Kidney (tissue), 14 donors: ENCODE measurements around the gene PKD1L1. TPM values are rescaled to one million over a fixed set of nuclear protein-coding genes. Genes with fewer than 3 reads are reported as not detected.

Experiments
- DNase-seq, 5 donors: peaks; one replicate each; pipeline ENCODE4 v3.0.0-alpha.2; 2013 to 2020
- FAIRE-seq: peaks from 2 replicates; lab custom pipeline; 2012; peaks lifted over from hg19 to GRCh38; lab: Jason Lieb, UNC
- H3K27ac ChIP-seq, 2 donors: one replicate each; pipeline ENCODE4 v1.7.0; 2013; ENCODE audit warnings: low read depth in 2 of 2, low read length in 2 of 2, inconsistent platforms in 1 of 2
- H3K27me3 ChIP-seq: one replicate; pipeline ENCODE4 v1.7.1; 2013; ENCODE audit warnings: low read length, inconsistent platforms; ENCODE audit not compliant: control insufficient read depth, insufficient read depth
- H3K36me3 ChIP-seq, 3 donors: one replicate each; pipeline versions ENCODE4 v1.7.0 to v1.7.1; 2013; ENCODE audit warnings: low read length in 3 of 3, control low read depth in 1 of 3, inconsistent platforms in 1 of 3; ENCODE audit not compliant: insufficient read depth in 3 of 3, control insufficient read depth in 2 of 3
- H3K4me1 ChIP-seq, 3 donors: one replicate each; pipeline versions ENCODE4 v1.7.0 to v1.7.1; 2013; ENCODE audit warnings: low read length in 3 of 3, inconsistent platforms in 1 of 3, low read depth in 1 of 3; ENCODE audit not compliant: control insufficient read depth in 2 of 3, insufficient read depth in 2 of 3
- H3K4me3 ChIP-seq, 3 donors: one replicate each; pipeline versions ENCODE4 v1.7.0 to v1.8.1; 2013; ENCODE audit warnings: low read length in 3 of 3, control low read depth in 1 of 3, inconsistent platforms in 1 of 3
- H3K9ac ChIP-seq, 3 donors: one replicate each; pipeline versions ENCODE4 v1.7.0 to v1.7.1; 2013; ENCODE audit warnings: low read length in 3 of 3, control low read depth in 1 of 3, inconsistent platforms in 1 of 3
- H3K9me3 ChIP-seq, 3 donors: one replicate each; pipeline versions ENCODE4 v1.7.0 to v1.7.1; 2013; ENCODE audit warnings: low read length in 3 of 3, control low read depth in 1 of 3, inconsistent platforms in 1 of 3; ENCODE audit not compliant: control insufficient read depth in 2 of 3, insufficient read depth in 1 of 3
- CTCF ChIP-seq: IDR thresholded peaks from 3 replicates; pipeline ENCODE4 v1.5.1; 2012; ENCODE audit warnings: mild to moderate bottlenecking, moderate library complexity, borderline replicate concordance; ENCODE audit not compliant: insufficient read depth; ENCODE audit errors: extremely low read depth
- intact Hi-C: fragments of 100-400 bp; cut with DNase I; formaldehyde crosslinking; loops from one replicate; pipeline ENCODE4 v1.11.1; 2022
- polyA plus RNA-seq: library from polyadenylated mRNA; stranded (reverse); fragments of 350-450 nt; fragmentation: Illumina TruSeq; extraction: RNeasy Lipid Tissue Mini Kit (QIAGEN cat#74804); gene quantifications from one replicate; pipeline ENCODE4 v1.2.3, GENCODE V29; 2014; ENCODE audit warnings: low read depth, low replicate concordance; ENCODE audit not compliant: insufficient read depth
- total RNA-seq: library from RNA; stranded (reverse); fragmentation: NEBNext Ultra II Directional; extraction: Animal tissue kit (Norgen Biotek cat#: 25700); gene quantifications from one replicate; pipeline ENCODE4 v1.2.1, GENCODE V29; 2021
- donor health status: control.
- donor health status: control.
- donor health status: control.
- donor health status: control.
- donor health status: control.
- donor health status: DM: yes; HTN: yes; CAD: no.
- donor health status: Normal renal cell carcinoma (clear cell type).

Gene PKD1L1
- total and polyA plus RNA-seq, 2 donors from 2014 or later = 0.32 to 0.82 TPM

GRCh38 chr7:47936323-47936722 is 11.9 kb downstream of the PKD1L1 start:
- DNase-seq (no peak), FAIRE-seq (no peak)
- intact Hi-C loops = no loop called here
- Histone ChIP-seq H3K4me1 (no peaks in the 10 kb centered on the region), H3K4me3 (no peak overlapping the region), H3K9ac (no peak overlapping the region), H3K27me3 (no peaks in the 10 kb centered on the region), H3K27ac (no peak overlapping the region), H3K36me3 (no peaks in the 10 kb centered on the region), H3K9me3 (no peaks in the 10 kb centered on the region)
- no peak for TF ChIP-seq CTCF

GRCh38 chr7:47935336-47935735 is 12.9 kb downstream of the PKD1L1 start:
- H3K9ac ChIP-seq = no peak overlapping the region
- intact Hi-C loops = no loop called here
- no peak for FAIRE-seq

GRCh38 chr7:47934831-47935230 is 13.4 kb downstream of the PKD1L1 start:
- Histone ChIP-seq H3K4me1 (no peaks in the 10 kb centered on the region), H3K9ac (no peak overlapping the region), H3K27me3 (no peaks in the 10 kb centered on the region), H3K4me3 (no peak overlapping the region), H3K9me3 (no peaks in the 10 kb centered on the region), H3K27ac (no peak overlapping the region), H3K36me3 (no peaks in the 10 kb centered on the region)
- DNase-seq = no peak
- no peak for FAIRE-seq
- no peak for TF ChIP-seq CTCF
- intact Hi-C loops = no loop called here

More at GRCh38 chr7:47935336-47935735, 12.9 kb downstream of the PKD1L1 start:
- Histone ChIP-seq H3K4me1 (no peaks in the 10 kb centered on the region), H3K36me3 (no peaks in the 10 kb centered on the region), H3K9me3 (no peaks in the 10 kb centered on the region), H3K4me3 (no peak overlapping the region), H3K27ac (no peak overlapping the region), H3K27me3 (no peaks in the 10 kb centered on the region)
- no peak for DNase-seq
- TF ChIP-seq CTCF = no peak

GRCh38 chr7:47933215-47933614 is 15.1 kb downstream of the PKD1L1 start:
- H3K9me3 ChIP-seq = no peaks in the 10 kb centered on the region
- no peaks in the 10 kb centered on the region for H3K36me3 ChIP-seq
- H3K27ac ChIP-seq = no peak overlapping the region
- H3K27me3 ChIP-seq = no peaks in the 10 kb centered on the region
- TF ChIP-seq CTCF = no peak
- FAIRE-seq = no peak
- no peak overlapping the region for H3K9ac ChIP-seq
- no peak for DNase-seq
- no peak overlapping the region for H3K4me3 ChIP-seq
- intact Hi-C loops = no loop called here
- H3K4me1 ChIP-seq = no peaks in the 10 kb centered on the region
